ENCODE results near the gene THSD1.

DNA sequence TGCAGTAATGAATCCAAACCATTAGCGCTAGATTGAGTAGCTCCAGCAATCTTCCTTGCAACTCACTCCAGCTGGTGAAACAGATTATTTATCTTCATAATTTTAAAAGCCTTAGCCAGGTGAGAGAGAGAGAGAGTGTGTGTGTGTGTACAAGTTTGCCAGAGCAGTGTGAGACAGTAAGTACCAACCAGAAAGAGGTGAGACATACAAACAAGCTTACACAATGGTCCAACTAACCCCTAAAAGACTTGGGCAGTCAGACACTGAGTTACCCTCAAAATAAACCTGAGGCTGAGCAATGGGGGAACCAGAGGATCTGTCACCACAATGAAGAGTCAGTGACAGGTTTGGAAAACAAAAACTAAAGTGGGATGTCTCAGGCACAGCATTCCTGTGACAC is 8.1 kb upstream of the THSD1 start:
- TF ChIP-seq, protein P1, sequence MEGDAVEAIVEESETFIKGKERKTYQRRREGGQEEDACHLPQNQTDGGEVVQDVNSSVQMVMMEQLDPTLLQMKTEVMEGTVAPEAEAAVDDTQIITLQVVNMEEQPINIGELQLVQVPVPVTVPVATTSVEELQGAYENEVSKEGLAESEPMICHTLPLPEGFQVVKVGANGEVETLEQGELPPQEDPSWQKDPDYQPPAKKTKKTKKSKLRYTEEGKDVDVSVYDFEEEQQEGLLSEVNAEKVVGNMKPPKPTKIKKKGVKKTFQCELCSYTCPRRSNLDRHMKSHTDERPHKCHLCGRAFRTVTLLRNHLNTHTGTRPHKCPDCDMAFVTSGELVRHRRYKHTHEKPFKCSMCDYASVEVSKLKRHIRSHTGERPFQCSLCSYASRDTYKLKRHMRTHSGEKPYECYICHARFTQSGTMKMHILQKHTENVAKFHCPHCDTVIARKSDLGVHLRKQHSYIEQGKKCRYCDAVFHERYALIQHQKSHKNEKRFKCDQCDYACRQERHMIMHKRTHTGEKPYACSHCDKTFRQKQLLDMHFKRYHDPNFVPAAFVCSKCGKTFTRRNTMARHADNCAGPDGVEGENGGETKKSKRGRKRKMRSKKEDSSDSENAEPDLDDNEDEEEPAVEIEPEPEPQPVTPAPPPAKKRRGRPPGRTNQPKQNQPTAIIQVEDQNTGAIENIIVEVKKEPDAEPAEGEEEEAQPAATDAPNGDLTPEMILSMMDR (IDR thresholded peaks at IDR 0.05): no peak
- no peak for TF ChIP-seq CHD4 (IDR thresholded peaks at IDR 0.05; ENCODE audit: borderline replicate concordance)
- TF ChIP-seq, protein P2, sequence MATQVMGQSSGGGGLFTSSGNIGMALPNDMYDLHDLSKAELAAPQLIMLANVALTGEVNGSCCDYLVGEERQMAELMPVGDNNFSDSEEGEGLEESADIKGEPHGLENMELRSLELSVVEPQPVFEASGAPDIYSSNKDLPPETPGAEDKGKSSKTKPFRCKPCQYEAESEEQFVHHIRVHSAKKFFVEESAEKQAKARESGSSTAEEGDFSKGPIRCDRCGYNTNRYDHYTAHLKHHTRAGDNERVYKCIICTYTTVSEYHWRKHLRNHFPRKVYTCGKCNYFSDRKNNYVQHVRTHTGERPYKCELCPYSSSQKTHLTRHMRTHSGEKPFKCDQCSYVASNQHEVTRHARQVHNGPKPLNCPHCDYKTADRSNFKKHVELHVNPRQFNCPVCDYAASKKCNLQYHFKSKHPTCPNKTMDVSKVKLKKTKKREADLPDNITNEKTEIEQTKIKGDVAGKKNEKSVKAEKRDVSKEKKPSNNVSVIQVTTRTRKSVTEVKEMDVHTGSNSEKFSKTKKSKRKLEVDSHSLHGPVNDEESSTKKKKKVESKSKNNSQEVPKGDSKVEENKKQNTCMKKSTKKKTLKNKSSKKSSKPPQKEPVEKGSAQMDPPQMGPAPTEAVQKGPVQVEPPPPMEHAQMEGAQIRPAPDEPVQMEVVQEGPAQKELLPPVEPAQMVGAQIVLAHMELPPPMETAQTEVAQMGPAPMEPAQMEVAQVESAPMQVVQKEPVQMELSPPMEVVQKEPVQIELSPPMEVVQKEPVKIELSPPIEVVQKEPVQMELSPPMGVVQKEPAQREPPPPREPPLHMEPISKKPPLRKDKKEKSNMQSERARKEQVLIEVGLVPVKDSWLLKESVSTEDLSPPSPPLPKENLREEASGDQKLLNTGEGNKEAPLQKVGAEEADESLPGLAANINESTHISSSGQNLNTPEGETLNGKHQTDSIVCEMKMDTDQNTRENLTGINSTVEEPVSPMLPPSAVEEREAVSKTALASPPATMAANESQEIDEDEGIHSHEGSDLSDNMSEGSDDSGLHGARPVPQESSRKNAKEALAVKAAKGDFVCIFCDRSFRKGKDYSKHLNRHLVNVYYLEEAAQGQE (IDR thresholded peaks at IDR 0.05): no peak
- no peak for TF ChIP-seq POLR2A (IDR thresholded peaks at IDR 0.05; ENCODE audit: low read length)

Data from A549 (cell line).